ENCODE data around the gene TRIM67. TPM values are rescaled to one million over a fixed set of nuclear protein-coding genes. Genes with fewer than 3 reads are reported as not detected.
"Not testable (repeated sequence)": the region's sequence is repeated elsewhere in the genome, so short reads cannot be mapped to it uniquely, and the experiment has no call there.

The TRIM67 gene
- total and polyA plus RNA-seq, 9 donors = 0.02 to 0.92 (median 0.05) TPM; not detected in 6

- Histone ChIP-seq H3K36me3 (no peaks in the 10 kb centered on the region), H3K4me1 (ENCODE audit: insufficient read depth) (no peaks in the 10 kb centered on the region), H3K27me3 (no peaks in the 10 kb centered on the region), H3K4me3 (no peak overlapping the region), H3K27ac (no peak overlapping the region), H3K9me3 (no peaks in the 10 kb centered on the region)
- DNase-seq = no peak
- TF ChIP-seq POLR2A (IDR thresholded peaks at IDR 0.05) (no peak), EP300 (IDR thresholded peaks at IDR 0.05) (no peak)
- intact Hi-C loops (cut with DNase I) = no loop called here
- 17 to 22% (median 20%) methylated on average over 4 of the region's 4 CpGs for WGBS, 3 donors
Measured at GRCh38 chr1:231130544-231130943, 31.3 kb upstream of the TRIM67 start.

GRCh38 chr1:231132591-231132990, 29.3 kb upstream of the TRIM67 start:
- H3K27me3 ChIP-seq; H3K4me3 ChIP-seq; H3K27ac ChIP-seq; H3K9me3 ChIP-seq; DNase-seq; H3K4me1 ChIP-seq (ENCODE audit: insufficient read depth); H3K36me3 ChIP-seq; intact Hi-C loops (cut with DNase I): not testable (repeated sequence)
- 93 to 96% (median 96%) methylated on average over 8 of the region's 8 CpGs for WGBS, 3 donors

DNA sequence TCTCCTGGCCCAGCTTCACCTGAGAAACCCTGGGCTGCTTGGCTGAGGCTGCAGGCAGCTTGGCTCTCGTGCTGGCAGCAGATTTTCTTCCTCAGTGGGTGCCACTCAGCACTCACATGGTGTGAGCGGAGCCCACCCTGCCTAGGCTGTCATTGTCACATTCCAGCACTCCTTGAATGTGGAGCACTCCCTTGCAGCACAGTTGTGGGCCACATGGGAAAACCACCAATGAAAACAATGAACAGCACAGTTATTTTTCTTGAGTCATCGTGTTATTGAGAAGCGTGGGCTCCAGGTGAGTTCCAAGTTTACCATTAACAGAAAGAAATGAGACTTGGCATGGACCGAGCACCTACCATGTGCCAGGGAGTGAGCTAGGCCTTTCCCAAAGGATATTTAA, 27.2 kb upstream of the TRIM67 start:
- Histone ChIP-seq H3K9me3 (no peaks in the 10 kb centered on the region), H3K27me3 (no peaks in the 10 kb centered on the region), H3K4me3 (no peak overlapping the region), H3K27ac (no peak overlapping the region), H3K4me1 (ENCODE audit: insufficient read depth) (no peaks in the 10 kb centered on the region), H3K36me3 (no peaks in the 10 kb centered on the region)
- no peak for TF ChIP-seq POLR2A (IDR thresholded peaks at IDR 0.05)
- TF ChIP-seq EP300 (IDR thresholded peaks at IDR 0.05) = no peak
- TF ChIP-seq CTCF (IDR thresholded peaks at IDR 0.05) = no peak
- intact Hi-C loops (cut with DNase I) = no loop called here
- WGBS, 3 donors = 77 to 88% (median 83%) methylated on average over 5 of the region's 5 CpGs
- no peak for DNase-seq

DNA sequence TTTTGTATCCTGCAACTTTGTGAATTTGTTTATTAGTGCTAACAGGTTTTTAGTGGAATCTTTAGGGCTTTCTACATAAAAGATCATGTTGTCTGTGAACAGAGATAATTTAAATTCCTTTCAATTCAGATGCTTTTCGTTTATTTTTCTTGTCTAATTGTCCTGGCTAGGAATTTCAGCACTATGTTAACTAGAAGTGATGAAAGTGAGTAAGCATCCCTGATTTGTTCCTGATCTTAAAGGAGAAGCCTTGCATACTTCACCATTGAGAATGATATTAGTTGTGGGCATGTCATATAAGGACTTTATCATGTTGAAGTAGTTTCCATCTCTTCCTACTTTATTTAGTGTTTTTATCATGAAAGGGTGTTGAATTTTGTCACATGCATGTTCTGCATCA, 23.6 kb upstream of the TRIM67 start:
- Histone ChIP-seq H3K27ac (no peak overlapping the region), H3K27me3 (no peaks in the 10 kb centered on the region), H3K9me3 (no peaks in the 10 kb centered on the region), H3K4me1 (ENCODE audit: insufficient read depth) (no peaks in the 10 kb centered on the region), H3K36me3 (no peaks in the 10 kb centered on the region), H3K4me3 (no peak overlapping the region)
- intact Hi-C loops (cut with DNase I) = no loop called here
- TF ChIP-seq CTCF (IDR thresholded peaks at IDR 0.05) (no peak), POLR2A (IDR thresholded peaks at IDR 0.05) (no peak), EP300 (IDR thresholded peaks at IDR 0.05) (no peak)
- 17 to 21% (median 18%) methylated on average over 1 of the region's 1 CpG for WGBS, 3 donors
- DNase-seq = no peak

- Histone ChIP-seq H3K4me3 (no peak overlapping the region), H3K9me3 (no peaks in the 10 kb centered on the region), H3K27me3 (no peaks in the 10 kb centered on the region), H3K4me1 (ENCODE audit: insufficient read depth) (no peaks in the 10 kb centered on the region), H3K36me3 (no peaks in the 10 kb centered on the region), H3K27ac (no peak overlapping the region)
- intact Hi-C loops (cut with DNase I) = no loop called here
- no peak for DNase-seq
- TF ChIP-seq CTCF (IDR thresholded peaks at IDR 0.05) = no peak
- no peak for TF ChIP-seq POLR2A (IDR thresholded peaks at IDR 0.05)
- no peak for TF ChIP-seq EP300 (IDR thresholded peaks at IDR 0.05)
- WGBS, 3 donors = 65 to 81% (median 75%) methylated on average over 3 of the region's 3 CpGs
Measured at GRCh38 chr1:231139125-231139649, 22.7 kb upstream of the TRIM67 start.
